ENCODE results near the gene PLXDC2. TPM values are rescaled to one million over a fixed set of nuclear protein-coding genes. Genes with fewer than 3 reads are reported as not detected.

PLXDC2 gene
- total and polyA plus RNA-seq, 2 experiments from 2014 or later: 13.5 to 19.4 TPM

- TF ChIP-seq ZNF462 (CRISPR knock-in tag; IDR thresholded peaks at IDR 0.05): no peak
- TF ChIP-seq POLR2AphosphoS5 (IDR thresholded peaks at IDR 0.05; ENCODE audit: low read depth): no peak
- no peak for TF ChIP-seq CREB1 (CRISPR knock-in tag; IDR thresholded peaks at IDR 0.05; ENCODE audit: low read depth)
- TF ChIP-seq EZH2phosphoT487 (IDR thresholded peaks at IDR 0.05; ENCODE audit: unreplicated experiment): no peak
These were observed 498.2 kb downstream of the PLXDC2 start (continued) for GRCh38 chr10:20314431-20314830.

GRCh38 chr10:20327954-20328353 lies 511.7 kb downstream of the PLXDC2 start:
- H3K9me2 ChIP-seq (ENCODE audit: insufficient read depth): peaks cover 4% of the 10 kb centered on the region
- H2AFZ ChIP-seq: no peak overlapping the region
- peaks cover 11% of the 10 kb centered on the region for H3K9me3 Mint-ChIP-seq
- H3K36me3 ChIP-seq (ENCODE audit: insufficient read depth): no peaks in the 10 kb centered on the region
- no peak overlapping the region for H3K4me2 ChIP-seq
- H3K79me2 ChIP-seq (replicated peaks; ENCODE audit: insufficient read depth): no peaks in the 10 kb centered on the region
- no peaks in the 10 kb centered on the region for H3K27me3 Mint-ChIP-seq (ENCODE audit: insufficient read depth, low read depth, poor library complexity)
- no peak for DNase-seq (ENCODE audit: low spot score)
- no peak for ATAC-seq
- H3K27ac Mint-ChIP-seq: no peak overlapping the region
- no peaks in the 10 kb centered on the region for H3F3A ChIP-seq (replicated peaks; ENCODE audit: low read depth)
- H3K36me3 Mint-ChIP-seq (ENCODE audit: low read depth): peaks cover 11% of the 10 kb centered on the region; the same call in 2 of the 3 replicates
- H3K4me3 ChIP-seq: no peak overlapping the region
- no peaks in the 10 kb centered on the region for H3K27me3 ChIP-seq (ENCODE audit: insufficient read depth)
- TF ChIP-seq CREB1 (CRISPR knock-in tag; IDR thresholded peaks at IDR 0.05; ENCODE audit: low read depth) (no peak), EZH2 (IDR thresholded peaks at IDR 0.05; ENCODE audit: low read depth, unreplicated experiment) (no peak), ETS1 (IDR thresholded peaks at IDR 0.05) (no peak), POLR2AphosphoS5 (IDR thresholded peaks at IDR 0.05; ENCODE audit: low read depth) (no peak), REST (IDR thresholded peaks at IDR 0.05; ENCODE audit: unreplicated experiment) (no peak), STAT1 (IDR thresholded peaks at IDR 0.05; ENCODE audit: unreplicated experiment) (no peak), EZH2phosphoT487 (IDR thresholded peaks at IDR 0.05; ENCODE audit: unreplicated experiment) (no peak), CTCF (conservative IDR thresholded peaks at IDR 0.05; ENCODE audit: low read depth in 2 of 2) (no peak)
- H3K27ac ChIP-seq (ENCODE audit: low read depth): no peak overlapping the region
- no peaks in the 10 kb centered on the region for H3K4me1 ChIP-seq (ENCODE audit: insufficient read depth)
- H3K4me3 Mint-ChIP-seq: no peak overlapping the region
- H4K20me1 ChIP-seq (replicated peaks; ENCODE audit: insufficient read depth): no peaks in the 10 kb centered on the region
- H3K4me1 Mint-ChIP-seq: no peaks in the 10 kb centered on the region; the same call in 2 of the 3 replicates
